Right lobe of liver (tissue), 6 donors: Measurements from ENCODE around the gene KRTAP4-2. TPM values are rescaled to one million over a fixed set of nuclear protein-coding genes. Genes with fewer than 3 reads are reported as not detected.
"Not testable (repeated sequence)": the region's sequence is repeated elsewhere in the genome, so short reads cannot be mapped to it uniquely, and the experiment has no call there.

ENCODE experiments used
- ATAC-seq, 4 donors: fragments of 200-7000 bp; cut with Tn5 transposase; one replicate each; pipeline ENCODE4 v1.9.1; 2020; ENCODE audit warnings: mild to moderate bottlenecking in 4 of 4, moderate library complexity in 4 of 4
- DNase-seq, 3 donors: peaks; one replicate each; pipeline ENCODE4 v3.0.0-alpha.2; 2020
- H3K27ac ChIP-seq, 3 donors: fragments of 200-600 bp; one replicate each; pipeline ENCODE4 v1.8.0; 2022
- H3K27me3 ChIP-seq, 2 donors: fragments of 200-600 bp; one replicate each; pipeline ENCODE4 v1.8.0; 2022
- H3K36me3 ChIP-seq, 4 donors: fragments of 200-600 bp; sonication (generic) in 1 of 4; one replicate each; pipeline versions ENCODE4 v1.5.1 to v1.8.0; 2017 to 2022; ENCODE audit warnings: control low read depth in 1 of 4
- H3K4me1 ChIP-seq, 4 donors: fragments of 200-600 bp; sonication (generic) in 1 of 4; one replicate each; pipeline versions ENCODE4 v1.5.1 to v1.8.0; 2017 to 2022; ENCODE audit warnings: control low read depth in 1 of 4
- H3K4me3 ChIP-seq, 3 donors: fragments of 200-600 bp; one replicate each; pipeline ENCODE4 v1.8.0; 2022
- H3K9me3 ChIP-seq, 4 donors: fragments of 200-600 bp; sonication (generic) in 1 of 4; one replicate each; pipeline versions ENCODE4 v1.5.1 to v1.8.0; 2017 to 2022; ENCODE audit warnings: control low read depth in 1 of 4
- POLR2A ChIP-seq: fragments of 450-650 bp; IDR thresholded peaks from one replicate; pipeline ENCODE4 v1.6.1; 2017; ENCODE audit warnings: antibody characterized with exemption, mild to moderate bottlenecking
- WGBS: methylation state at CpG from one replicate; pipeline ENCODE4 v1.1.6; 2018; ENCODE audit warnings: low coverage, low lambda C conversion rate; ENCODE audit not compliant: insufficient coverage; ENCODE audit errors: missing lambda C conversion rate; 5-methylcytosine and 5-hydroxymethylcytosine counted together
- intact Hi-C, 2 donors: fragments of 100-400 bp; cut with DNase I; formaldehyde crosslinking; loops; one replicate each; pipeline versions ENCODE4 v1.11.2 to v1.14.1; 2022
- total RNA-seq, 6 experiments: library from RNA; depleted of rRNA in 2 of 6; stranded (reverse); fragments of >200 nt in 2 of 6; fragmentation: NEBNext Ultra II Directional in 3 of 6; extraction: Animal tissue kit (Norgen Biotek cat#: 25700) in 3 of 6; gene quantifications; one replicate each; pipeline versions ENCODE4 v1.1.0 to v1.2.4, GENCODE V29; 2016 to 2023
- TF ChIP-seq, protein P1 (sequence below), 4 donors: fragments of 200-600 bp in 3 of 4; fragments of 450-650 bp in 1 of 4; IDR thresholded peaks; one replicate each; pipeline versions ENCODE4 v1.5.1 to v1.8.0; 2016 to 2022; ENCODE audit warnings: antibody characterized with exemption in 4 of 4, mild to moderate bottlenecking in 2 of 4
- donor health status: DM: no; HTN: yes; CAD: no.
- donor health status: DM: no; HTN: no; CAD: no.
- donor health status: DM: no; HTN: no; CAD: no.
- donor health status: DM: no; HTN: yes; CAD: no.
- donor health status: DM: no; HTN: yes; CAD: no.

KRTAP4-2 gene
- total RNA-seq, 6 experiments from 2014 or later, result not detected

- Histone ChIP-seq H3K27me3 (no peaks in the 10 kb centered on the region), H3K36me3 (no peaks in the 10 kb centered on the region), H3K4me1 (no peaks in the 10 kb centered on the region), H3K4me3 (no peak within 1 kb of the TSS), H3K27ac (no peak within 1 kb of the TSS), H3K9me3 (no peaks in the 10 kb centered on the region)
- DNase-seq (no peak), ATAC-seq (no peak)
- intact Hi-C loops, result no loop called here
- TF ChIP-seq, protein P1, sequence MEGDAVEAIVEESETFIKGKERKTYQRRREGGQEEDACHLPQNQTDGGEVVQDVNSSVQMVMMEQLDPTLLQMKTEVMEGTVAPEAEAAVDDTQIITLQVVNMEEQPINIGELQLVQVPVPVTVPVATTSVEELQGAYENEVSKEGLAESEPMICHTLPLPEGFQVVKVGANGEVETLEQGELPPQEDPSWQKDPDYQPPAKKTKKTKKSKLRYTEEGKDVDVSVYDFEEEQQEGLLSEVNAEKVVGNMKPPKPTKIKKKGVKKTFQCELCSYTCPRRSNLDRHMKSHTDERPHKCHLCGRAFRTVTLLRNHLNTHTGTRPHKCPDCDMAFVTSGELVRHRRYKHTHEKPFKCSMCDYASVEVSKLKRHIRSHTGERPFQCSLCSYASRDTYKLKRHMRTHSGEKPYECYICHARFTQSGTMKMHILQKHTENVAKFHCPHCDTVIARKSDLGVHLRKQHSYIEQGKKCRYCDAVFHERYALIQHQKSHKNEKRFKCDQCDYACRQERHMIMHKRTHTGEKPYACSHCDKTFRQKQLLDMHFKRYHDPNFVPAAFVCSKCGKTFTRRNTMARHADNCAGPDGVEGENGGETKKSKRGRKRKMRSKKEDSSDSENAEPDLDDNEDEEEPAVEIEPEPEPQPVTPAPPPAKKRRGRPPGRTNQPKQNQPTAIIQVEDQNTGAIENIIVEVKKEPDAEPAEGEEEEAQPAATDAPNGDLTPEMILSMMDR (IDR thresholded peaks at IDR 0.05), result no peak
- no peak for TF ChIP-seq POLR2A
- 60% methylated on average over 1 of the region's 1 CpG for WGBS
These were observed 9.9 kb downstream of the KRTAP4-2 start, which contains the start of gene KRTAP4-3 for GRCh38 chr17:41168121-41168520. Gene KRTAP4-3 (minus strand): TSS chr17:41168221. CDS start chr17:41168172, 49 bp downstream.

DNA sequence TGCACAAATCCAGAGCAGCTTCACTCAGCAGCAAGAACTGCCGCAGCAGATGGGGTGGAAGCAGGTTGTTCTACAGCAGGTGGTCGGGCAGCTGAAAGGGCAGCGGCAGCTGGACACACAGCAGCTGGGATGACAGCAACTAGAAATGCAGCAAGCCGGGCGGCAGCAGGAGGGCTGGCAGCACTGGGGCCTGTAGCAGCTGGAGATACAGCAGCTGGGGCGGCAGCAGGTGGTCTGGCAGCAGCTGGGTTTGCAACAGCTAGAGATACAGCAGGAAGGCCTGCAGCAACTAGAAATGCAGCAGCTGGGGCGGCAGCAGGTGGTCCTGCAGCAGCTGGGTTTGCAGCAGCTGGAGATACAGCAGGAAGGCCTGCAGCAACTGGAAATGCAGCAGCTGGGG, 10.5 kb downstream of the KRTAP4-2 start:
- intact Hi-C loops, result no loop called here
- no peaks in the 10 kb centered on the region for H3K27me3 ChIP-seq
- no peak overlapping the region for H3K4me3 ChIP-seq
- ATAC-seq, result no peak
- H3K9me3 ChIP-seq, result no peaks in the 10 kb centered on the region
- 82% methylated on average over 4 of the region's 7 CpGs for WGBS
- no peak for TF ChIP-seq POLR2A
- TF ChIP-seq, protein P1 (IDR thresholded peaks at IDR 0.05), result no peak
- H3K36me3 ChIP-seq, result no peaks in the 10 kb centered on the region
- no peaks in the 10 kb centered on the region for H3K4me1 ChIP-seq
- H3K27ac ChIP-seq, result no peak overlapping the region
- DNase-seq, result no peak

GRCh38 chr17:41163828-41164227, 14.2 kb downstream of the KRTAP4-2 start:
- no peak for ATAC-seq
- no peaks in the 10 kb centered on the region for H3K4me1 ChIP-seq
- H3K27me3 ChIP-seq, result no peaks in the 10 kb centered on the region
- no peaks in the 10 kb centered on the region for H3K9me3 ChIP-seq
- no peak for TF ChIP-seq POLR2A
- TF ChIP-seq, protein P1 (IDR thresholded peaks at IDR 0.05), result no peak
- no peak for DNase-seq
- H3K27ac ChIP-seq, result no peak overlapping the region
- H3K4me3 ChIP-seq, result no peak overlapping the region
- intact Hi-C loops, result no loop called here
- WGBS, result 53% methylated on average over 6 of the region's 7 CpGs
- no peaks in the 10 kb centered on the region for H3K36me3 ChIP-seq

DNA sequence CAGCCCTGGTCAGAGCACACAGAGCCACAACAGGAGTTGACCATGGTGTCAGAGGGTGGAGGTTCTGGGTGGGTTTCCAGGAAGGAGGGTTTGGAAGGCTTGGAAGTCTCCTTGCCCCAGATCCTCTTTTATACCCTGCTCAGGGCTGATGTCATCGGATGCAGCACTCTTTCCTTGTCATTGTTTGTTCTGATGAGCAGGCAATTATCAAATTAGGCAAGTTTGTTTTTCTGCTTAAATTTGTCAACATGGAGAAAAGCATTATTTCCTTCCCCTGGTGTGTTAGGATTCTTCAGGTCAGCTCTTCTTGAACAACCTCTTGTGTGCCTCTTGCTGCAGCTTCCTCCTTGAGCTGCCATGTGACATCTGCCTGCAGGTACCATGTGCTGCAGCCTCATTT, 17.4 kb downstream of the KRTAP4-2 start, which contains the start of gene KRTAP4-4:
TSS of gene KRTAP4-4 (minus strand) at position 101 of the 400 bp plus-strand sequence. CDS start at position 44, 57 bp downstream.
- DNase-seq, result no peak
- TF ChIP-seq, protein P1 (IDR thresholded peaks at IDR 0.05), result no peak
- no peak for TF ChIP-seq POLR2A
- WGBS, result no CpG with 5 or more reads among the region's 1 CpG
- H3K4me1 ChIP-seq, result no peaks in the 10 kb centered on the region
- H3K9me3 ChIP-seq, result no peaks in the 10 kb centered on the region
- ATAC-seq, result no peak
- intact Hi-C loops, result no loop called here
- H3K27ac ChIP-seq, result no peak within 1 kb of the TSS
- no peaks in the 10 kb centered on the region for H3K27me3 ChIP-seq
- H3K4me3 ChIP-seq, result no peak within 1 kb of the TSS
- no peaks in the 10 kb centered on the region for H3K36me3 ChIP-seq

DNA sequence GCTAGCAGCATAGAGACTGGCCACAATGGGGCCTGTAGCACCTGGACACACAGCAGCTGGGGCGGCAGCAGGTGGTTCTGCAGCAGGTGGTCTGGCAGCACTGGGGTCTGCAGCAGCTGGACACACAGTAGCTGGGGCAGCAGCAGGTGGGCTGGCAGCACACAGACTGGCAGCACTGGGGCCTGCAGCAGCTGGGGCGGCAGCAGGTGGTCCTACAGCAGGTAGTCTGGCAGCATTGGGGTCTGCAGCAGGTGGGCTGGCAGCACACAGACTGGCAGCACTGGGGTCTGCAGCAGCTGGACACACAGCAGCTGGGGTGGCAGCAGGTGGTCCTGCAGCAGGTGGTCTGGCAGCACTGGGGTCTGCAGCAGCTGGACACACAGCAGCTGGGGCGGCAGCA, 17.8 kb downstream of the KRTAP4-2 start:
- no CpG with 5 or more reads among the region's 3 CpGs for WGBS
- H3K4me3 ChIP-seq, H3K27ac ChIP-seq, H3K9me3 ChIP-seq, H3K36me3 ChIP-seq, DNase-seq, ATAC-seq, H3K27me3 ChIP-seq, intact Hi-C loops, H3K4me1 ChIP-seq: not testable (repeated sequence)
